ENCODE results near the gene ZBTB1.

Gene ZBTB1

DNA sequence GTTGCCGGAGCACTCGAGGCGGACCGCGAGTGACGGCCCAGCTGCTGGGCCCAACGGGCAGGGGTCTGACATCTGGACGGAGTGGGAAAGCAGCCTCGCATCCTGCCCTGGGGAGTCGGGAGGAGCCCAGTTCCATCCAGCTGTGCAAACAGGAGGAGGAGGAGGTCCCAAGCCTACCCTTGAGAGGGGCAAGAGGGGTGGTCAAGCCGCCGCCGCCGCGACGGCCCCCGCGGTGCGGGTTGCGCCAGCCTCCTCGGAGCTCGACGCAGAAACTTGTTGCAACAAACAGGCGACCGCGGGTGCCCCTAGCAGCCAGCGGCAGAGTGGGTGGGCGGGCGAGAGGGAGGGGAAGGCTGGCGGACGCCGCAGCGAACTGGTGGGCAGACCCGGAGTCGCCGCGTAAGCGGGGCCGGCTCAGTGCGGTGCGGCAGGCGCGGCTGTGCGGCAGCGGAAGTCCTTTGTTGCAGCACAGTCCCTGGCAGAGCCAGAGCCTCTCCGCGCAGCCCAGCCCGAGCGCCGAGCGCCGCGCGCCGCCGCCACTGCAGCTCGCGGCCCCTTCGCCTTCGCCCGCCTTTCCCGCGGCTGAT, at the start of gene ZBTB1:
ZBTB1 (plus strand) TSS at position 461 of the 587 bp plus-strand sequence. CDS start 16,735 bp downstream, outside the sequence.
- DNase-seq, result peak; percentile 87

GRCh38 chr14:64459405-64460136, 45.0 kb upstream of the ZBTB1 start:
- DNase-seq, result no peak

DNA sequence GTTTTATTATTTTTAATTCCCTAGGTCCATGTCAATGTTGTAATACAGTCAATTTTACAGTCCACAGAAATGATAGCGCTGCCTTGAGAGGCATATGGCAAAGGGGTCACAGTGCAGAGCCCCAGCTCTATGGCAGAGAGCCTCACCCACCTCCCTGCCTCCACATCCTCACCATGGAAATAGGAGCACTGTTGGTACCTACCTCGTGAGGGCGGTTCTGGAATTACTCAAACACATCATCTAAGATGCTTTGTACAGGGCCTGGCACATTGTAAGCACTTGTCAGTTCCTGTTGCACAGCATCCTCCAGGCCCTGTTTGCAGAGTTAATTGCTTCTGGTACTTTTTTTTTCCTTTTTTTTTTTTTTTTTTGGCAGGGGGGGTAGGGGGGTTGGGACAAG, 43.3 kb upstream of the ZBTB1 start:
- DNase-seq, result no peak

DNA sequence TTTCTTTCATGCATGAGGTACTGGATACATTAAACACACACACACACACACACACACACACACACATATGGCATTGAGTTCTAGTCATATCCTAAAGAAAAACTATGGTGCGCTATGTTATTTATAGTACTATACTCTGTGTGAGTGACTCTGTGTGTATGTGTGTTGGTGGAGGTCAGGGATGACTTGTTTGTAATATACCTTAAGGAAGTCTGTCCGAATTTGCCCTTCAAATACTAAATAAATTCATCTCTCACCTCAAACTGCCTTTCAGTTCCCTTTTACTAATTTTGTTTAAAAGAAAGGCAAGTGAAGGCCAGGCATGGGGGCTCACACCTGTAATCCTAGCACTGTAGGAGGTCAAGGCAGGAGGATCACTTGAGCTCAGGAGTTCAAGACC, 41.4 kb upstream of the ZBTB1 start:
- no peak for DNase-seq

- DNase-seq, result no peak
These were observed 40.7 kb upstream of the ZBTB1 start for GRCh38 chr14:64463873-64464272.

GRCh38 chr14:64464651-64465050, 39.9 kb upstream of the ZBTB1 start:
- DNase-seq, result no peak

GRCh38 chr14:64465191-64465822, 39.3 kb upstream of the ZBTB1 start, which contains the start of gene AKAP5:
Gene AKAP5 (plus strand): TSS chr14:64465499. CDS start chr14:64468395, 2,896 bp downstream.
- DNase-seq, result peak; percentile 62

DNA sequence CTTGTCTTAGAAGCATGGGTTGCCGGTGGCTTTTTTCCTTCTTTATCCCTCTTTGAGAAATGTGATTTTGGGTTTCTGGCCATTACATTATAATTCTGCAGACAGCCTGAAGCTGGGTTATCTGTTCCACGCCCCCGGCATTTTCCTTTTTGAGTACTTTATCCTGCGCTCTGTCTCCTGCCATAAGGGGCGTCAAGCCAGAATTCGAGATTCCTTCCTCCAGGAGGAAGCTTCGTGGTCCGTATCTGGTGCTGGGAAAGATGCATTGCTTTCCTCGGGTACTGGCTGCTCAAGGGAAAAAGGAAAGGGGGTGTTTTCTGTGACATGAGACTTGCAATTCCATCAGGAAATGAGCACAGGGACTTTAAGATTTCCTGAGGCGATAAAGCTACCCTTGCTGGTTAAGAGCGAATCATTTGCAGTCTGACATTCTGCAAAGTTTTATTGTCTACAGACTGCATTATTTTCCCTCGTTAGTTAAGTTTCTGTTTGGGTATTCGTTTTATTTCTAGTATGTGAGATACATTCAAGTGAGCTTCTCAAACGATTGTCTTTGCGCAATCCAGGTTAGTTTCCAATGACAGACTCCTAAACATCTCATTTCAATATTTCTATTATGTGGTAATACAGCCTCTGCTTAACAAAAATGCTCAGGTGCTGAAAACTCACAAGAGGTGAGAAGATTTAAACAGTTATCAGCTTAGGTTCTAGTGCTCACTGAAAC, 38.6 kb upstream of the ZBTB1 start:
- no peak for DNase-seq

GRCh38 chr14:64467101-64467500, 37.5 kb upstream of the ZBTB1 start:
- DNase-seq, result no peak

DNA sequence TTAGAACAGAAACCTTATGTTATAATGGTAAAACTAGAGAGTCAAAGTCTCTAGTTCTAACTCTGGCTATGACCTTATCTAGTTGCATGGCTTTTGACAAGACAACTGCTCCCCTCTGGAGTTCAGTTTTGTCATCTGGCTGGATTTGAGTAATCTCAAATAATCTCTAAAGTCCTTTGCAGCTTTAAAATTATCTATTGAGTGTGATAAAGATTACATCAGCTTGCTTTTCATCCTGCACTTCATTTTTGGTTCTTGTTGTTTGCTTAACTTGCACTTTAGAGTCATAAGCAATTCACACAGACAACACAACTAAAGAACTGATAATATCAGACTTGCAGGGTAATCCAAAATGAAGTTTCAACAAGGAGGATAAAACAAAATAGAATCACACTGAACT, 37.0 kb upstream of the ZBTB1 start:
- no peak for DNase-seq

DNA sequence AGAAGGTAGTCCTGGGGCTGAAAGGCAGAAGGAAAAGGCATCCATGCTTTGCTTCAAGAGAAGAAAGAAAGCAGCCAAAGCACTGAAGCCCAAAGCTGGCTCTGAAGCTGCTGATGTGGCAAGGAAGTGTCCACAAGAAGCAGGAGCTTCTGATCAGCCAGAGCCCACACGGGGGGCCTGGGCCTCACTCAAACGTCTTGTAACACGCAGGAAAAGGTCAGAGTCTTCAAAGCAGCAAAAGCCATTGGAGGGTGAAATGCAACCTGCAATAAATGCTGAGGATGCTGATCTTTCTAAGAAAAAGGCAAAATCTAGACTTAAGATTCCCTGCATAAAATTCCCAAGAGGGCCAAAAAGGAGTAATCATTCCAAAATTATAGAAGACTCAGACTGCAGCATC, 36.1 kb upstream of the ZBTB1 start:
- no peak for DNase-seq

DNA sequence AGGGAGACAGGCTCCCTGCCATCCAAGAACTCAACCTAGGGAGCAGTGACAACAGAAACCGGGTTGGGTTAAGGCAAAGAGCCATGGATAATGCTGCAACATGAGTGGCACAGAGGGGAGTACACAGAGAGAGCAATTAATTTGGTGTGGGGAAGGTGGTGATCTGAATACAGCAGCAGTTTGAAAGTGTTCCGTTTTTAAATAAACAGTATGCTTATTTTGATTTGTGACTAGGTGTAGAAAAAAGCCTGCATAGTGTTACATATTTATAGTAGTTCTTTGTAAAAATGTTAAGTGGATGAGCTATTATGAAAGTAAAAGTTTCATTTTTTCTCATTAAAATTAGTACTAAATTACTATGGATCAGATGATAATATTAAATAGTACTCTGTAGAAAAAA, 30.5 kb upstream of the ZBTB1 start:
- no peak for DNase-seq

- DNase-seq, result no peak
These were observed 29.9 kb upstream of the ZBTB1 start for GRCh38 chr14:64474698-64475097.

DNA sequence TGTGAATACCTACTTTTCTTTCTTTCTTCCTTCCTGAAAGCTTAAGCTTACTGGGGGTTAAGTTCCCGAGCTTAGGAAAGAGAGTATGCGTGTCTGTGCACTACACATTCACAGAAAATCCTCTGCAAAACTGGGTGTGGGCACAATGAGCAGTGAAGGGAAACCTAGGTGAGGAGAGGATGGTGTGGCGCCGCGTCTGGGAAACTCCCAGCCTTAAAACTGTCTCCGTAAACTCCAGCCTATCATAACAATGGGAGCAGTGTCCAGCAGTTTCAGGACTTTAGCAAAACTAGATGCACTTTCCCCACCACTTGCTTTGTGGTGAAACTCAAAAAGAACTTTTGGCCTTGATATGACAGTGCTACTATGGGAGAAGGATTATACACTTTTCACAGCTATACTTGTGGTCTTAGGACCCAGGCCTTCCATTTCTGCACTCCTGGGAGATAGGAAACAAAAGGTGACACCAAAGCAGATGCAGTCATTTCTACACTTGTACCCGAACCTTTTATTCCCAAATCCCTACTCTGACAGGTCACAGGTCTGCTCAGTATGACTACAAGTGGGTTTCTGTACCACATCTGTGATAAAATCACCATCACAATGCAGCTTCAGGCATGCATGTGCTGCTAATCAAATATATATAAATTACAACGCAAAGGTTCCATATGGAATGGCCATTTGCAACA, 28.8 kb upstream of the ZBTB1 start:
- DNase-seq, result no peak

- no peak for DNase-seq
These were observed 28.1 kb upstream of the ZBTB1 start for GRCh38 chr14:64476438-64476837.

- DNase-seq, result no peak
These were observed 25.8 kb upstream of the ZBTB1 start for GRCh38 chr14:64478634-64479250.

DNA sequence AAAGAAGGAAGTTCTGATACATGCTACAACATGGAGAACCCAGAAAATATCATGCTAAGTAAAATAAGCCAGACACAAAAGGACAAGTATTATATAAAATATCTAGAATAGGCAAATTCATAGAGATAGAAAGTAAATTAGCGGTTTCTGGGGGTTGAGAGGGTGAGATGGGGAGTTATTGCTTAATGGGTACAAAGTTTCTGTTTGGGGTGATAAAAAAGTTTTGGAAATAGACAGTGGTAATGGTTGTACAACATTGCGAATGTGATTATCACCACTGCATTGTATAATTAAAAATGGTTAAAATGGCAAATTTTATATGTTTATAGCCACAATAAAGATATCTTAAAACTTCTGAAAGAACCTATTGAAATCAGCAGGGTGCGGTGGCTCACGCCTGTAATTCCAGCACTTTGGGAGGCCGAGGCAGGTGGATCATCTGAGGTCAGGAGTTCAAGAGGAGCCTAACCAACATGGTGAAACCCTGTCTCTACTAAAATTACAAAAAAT, 15.9 kb upstream of the ZBTB1 start:
- no peak for DNase-seq

DNA sequence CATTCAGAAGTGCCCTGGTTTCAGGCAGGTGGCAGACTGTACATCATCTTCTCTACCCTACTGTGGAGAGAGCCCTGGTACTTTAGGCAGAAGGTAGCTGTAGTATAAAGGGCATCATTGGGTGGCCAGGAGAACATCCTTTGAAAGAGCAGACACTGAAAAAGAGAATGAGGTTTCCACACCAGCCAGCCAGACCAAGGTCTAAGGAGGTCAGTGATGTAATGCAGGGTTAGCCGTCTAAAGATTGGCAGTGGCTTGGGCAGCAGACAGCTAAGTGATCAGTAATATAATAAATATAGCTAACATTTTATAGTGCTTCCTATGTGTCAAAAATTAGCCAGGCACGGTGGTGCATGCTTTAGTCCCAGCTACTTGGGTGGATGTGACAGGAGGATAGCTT, 12.9 kb upstream of the ZBTB1 start:
- DNase-seq, result no peak

DNA sequence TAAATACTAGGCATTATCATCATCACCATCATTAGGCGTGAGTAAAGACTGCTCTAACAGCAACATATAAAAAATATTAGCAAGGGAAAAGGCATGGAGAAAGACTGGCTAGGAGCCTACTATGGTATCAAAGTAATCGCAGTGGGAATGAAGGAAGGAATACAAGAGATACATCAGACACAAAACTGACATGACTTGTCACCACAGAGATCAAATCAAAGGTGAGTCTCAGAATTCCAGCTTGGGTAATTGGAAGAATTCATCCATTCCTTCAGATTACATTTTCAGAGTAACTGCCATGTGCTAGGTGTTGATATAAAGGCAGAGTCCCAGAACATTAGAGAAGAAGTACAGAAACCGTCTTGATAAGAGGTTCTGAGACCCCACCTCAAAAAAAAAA, 11.1 kb upstream of the ZBTB1 start:
- DNase-seq, result no peak

- no peak for DNase-seq
These were observed 9.3 kb upstream of the ZBTB1 start for GRCh38 chr14:64495252-64495651.

- DNase-seq, result no peak
These were observed 7.8 kb upstream of the ZBTB1 start for GRCh38 chr14:64496764-64497163.

DNA sequence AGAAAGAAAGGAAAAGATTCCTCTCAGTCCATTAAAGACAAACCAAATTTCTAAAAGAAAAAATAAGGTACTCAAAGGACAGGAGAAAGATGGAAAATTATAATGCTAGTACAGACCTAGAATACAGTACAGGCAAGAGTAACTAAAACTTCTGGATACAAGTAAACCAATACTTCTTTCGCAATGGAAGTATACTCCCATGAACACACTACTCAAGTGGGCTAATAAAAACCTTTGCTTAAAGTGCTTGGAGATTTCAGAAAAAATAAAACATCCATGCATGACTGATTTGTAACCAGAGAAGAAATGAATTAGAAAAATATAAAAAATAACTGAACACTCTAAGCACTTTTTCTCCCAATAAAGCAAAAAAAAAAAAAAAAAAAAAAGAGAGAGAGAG, 4.5 kb upstream of the ZBTB1 start:
- DNase-seq, result no peak
